Hepatocyte (in vitro differentiated cells): ENCODE results near the gene IRF2BP1.

ENCODE experiments used
- CTCF ChIP-seq: fragments of 200-600 bp; sonication (generic); IDR thresholded peaks from 2 replicates; pipeline ENCODE4 v1.5.1; 2016; ENCODE audit warnings: antibody characterized with exemption, mild to moderate bottlenecking; ENCODE audit not compliant: poor library complexity
- EZH2 ChIP-seq: fragments of 200-600 bp; sonication (generic); IDR thresholded peaks from 2 replicates; pipeline ENCODE4 v1.6.1; 2016; ENCODE audit warnings: antibody characterized with exemption, mild to moderate bottlenecking, borderline replicate concordance

DNA sequence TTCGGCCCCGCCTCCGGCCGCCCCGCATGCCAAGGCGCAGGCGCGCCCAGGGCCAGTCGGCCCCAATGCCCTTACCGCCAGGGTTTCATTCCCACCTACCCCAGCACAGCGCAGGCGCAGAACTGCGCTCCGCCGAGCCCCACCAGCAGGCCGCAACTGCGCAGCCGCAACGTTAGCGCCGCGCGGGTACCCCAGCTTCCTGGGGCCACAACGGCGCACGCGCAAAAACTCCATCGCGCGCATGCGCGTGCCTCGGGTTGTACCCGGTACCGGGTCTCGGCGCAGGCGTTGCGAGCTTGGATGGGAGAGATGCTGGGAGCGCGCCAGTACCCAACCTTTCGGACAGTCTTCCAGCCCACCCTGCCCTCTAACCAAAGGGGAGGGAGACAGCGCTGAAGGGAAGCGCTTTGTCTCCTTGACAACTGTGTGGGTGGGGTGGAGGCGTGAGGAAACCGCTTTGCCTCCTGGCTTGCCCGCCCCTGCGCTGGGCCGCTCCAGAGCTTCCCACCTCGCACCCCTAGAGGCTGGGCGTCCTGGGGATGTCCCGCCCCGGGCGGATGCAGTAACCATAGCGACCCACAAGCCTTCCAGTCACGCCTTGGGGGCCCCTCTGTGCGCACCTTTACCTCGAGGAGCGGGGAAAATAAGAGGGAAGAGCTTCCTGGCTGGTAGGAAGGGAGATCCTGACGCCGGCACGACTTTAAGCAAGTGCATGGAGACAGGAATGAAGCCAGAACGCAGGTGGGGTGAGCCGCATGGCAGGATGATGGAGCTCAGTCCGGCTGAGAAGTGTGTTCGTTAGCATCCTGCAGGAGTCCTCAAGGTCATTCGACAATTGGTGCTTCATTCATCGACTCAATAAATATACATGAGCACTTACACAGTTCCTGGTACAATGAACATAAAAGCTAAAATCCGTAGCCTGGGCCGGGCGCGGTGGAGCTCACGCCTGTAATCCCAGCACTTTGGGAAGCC, 17.0 kb upstream of the IRF2BP1 start:
- TF ChIP-seq CTCF, result no peak
- no peak for TF ChIP-seq EZH2
